RWPE2 (cell line): ENCODE results near the gene CARHSP1.
A peak's percentile ranks its signal among the peaks of the same experiment; 100 is the strongest.
"Not testable (repeated sequence)": the region's sequence is repeated elsewhere in the genome, so short reads cannot be mapped to it uniquely, and the experiment has no call there.

ENCODE experiments used
- ATAC-seq: fragments of 200-7000 bp; cut with Tn5 transposase; 3 replicates; pipeline ENCODE4 v1.9.1; 2021; ENCODE audit warnings: low read depth
- DNase-seq: peaks from one replicate; pipeline ENCODE4 v3.0.0-alpha.2; 2020; ENCODE audit warnings: low spot score
- H3K27ac ChIP-seq: fragments of 450-650 bp; 2 replicates; pipeline ENCODE4 v1.5.1; 2017; ENCODE audit warnings: mild to moderate bottlenecking; ENCODE audit not compliant: poor library complexity, severe bottlenecking
- H3K27me3 ChIP-seq: fragments of 250-450 bp; sonication (Bioruptor Pico); 2 replicates; pipeline ENCODE4 v1.5.1; 2021; ENCODE audit warnings: mild to moderate bottlenecking, moderate library complexity; ENCODE audit not compliant: insufficient read depth, poor library complexity, severe bottlenecking
- H3K36me3 ChIP-seq: fragments of 250-450 bp; sonication (Bioruptor Pico); 2 replicates; pipeline ENCODE4 v1.5.1; 2020; ENCODE audit warnings: low read depth, mild to moderate bottlenecking, moderate library complexity
- H3K4me1 ChIP-seq: fragments of 250-450 bp; sonication (Bioruptor Pico); 2 replicates; pipeline ENCODE4 v1.5.1; 2021; ENCODE audit warnings: mild to moderate bottlenecking, moderate library complexity; ENCODE audit not compliant: insufficient read depth, poor library complexity, severe bottlenecking
- H3K4me3 ChIP-seq: fragments of 250-450 bp; sonication (Bioruptor Pico); 2 replicates; pipeline ENCODE4 v1.5.1; 2021; ENCODE audit warnings: mild to moderate bottlenecking, moderate library complexity; ENCODE audit not compliant: severe bottlenecking
- H3K9me3 ChIP-seq: fragments of 250-450 bp; sonication (Bioruptor Pico); 2 replicates; pipeline ENCODE4 v1.5.1; 2021; ENCODE audit warnings: mild to moderate bottlenecking, moderate library complexity; ENCODE audit not compliant: severe bottlenecking
- CTCF ChIP-seq: fragments of 450-650 bp; IDR thresholded peaks from one replicate; pipeline ENCODE4 v1.5.1; 2017; ENCODE audit warnings: mild to moderate bottlenecking, moderate library complexity; ENCODE audit not compliant: poor library complexity, severe bottlenecking

The CARHSP1 gene

GRCh38 chr16:8878523-8878911 lies 9.7 kb upstream of the CARHSP1 start:
- peak overlapping the region; percentile 92 for H3K27ac ChIP-seq
- peak; percentile 86 for ATAC-seq

DNA sequence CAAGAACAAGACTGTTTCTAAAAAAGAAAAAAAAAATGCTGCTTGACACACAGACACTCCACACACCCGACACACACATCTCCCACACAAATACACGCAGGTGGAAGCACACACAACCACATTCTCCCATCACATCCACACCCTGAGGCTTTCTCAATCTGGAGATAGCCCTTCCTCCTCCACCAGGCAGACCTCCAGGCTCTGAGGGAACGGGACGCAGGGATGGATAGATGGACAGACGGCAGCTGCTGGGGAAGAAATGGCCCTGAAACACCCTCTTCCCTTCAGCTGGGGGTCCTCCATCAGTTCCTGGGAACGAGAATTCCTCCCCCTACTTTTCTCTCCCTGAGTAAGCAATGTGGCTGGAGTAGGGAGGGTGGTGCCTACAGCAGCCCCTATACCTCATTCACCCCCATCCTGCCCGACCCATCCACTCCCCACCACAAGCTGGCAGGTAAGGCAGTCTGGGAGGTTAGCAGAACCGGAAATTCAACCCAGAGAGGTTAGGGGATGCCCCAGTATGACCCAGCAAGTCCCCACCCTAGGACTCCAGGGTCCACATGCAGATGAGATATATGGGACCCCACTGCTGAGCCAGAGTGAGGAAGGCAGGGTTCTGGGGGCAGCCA lies 9.2 kb upstream of the CARHSP1 start:
- no peak overlapping the region for H3K4me3 ChIP-seq
- ATAC-seq (peak; percentile 74), DNase-seq (no peak)
- no peaks in the 10 kb centered on the region for H3K27me3 ChIP-seq
- TF ChIP-seq CTCF = no peak
- peaks cover 13% of the 10 kb centered on the region for H3K4me1 ChIP-seq
- H3K36me3 ChIP-seq = no peaks in the 10 kb centered on the region
- peak overlapping the region; percentile 92 for H3K27ac ChIP-seq
- no peaks in the 10 kb centered on the region for H3K9me3 ChIP-seq

More at GRCh38 chr16:8878523-8878911, 9.7 kb upstream of the CARHSP1 start:
- H3K4me1 ChIP-seq = peaks cover 13% of the 10 kb centered on the region
- DNase-seq = no peak
- no peaks in the 10 kb centered on the region for H3K36me3 ChIP-seq
- no peak for TF ChIP-seq CTCF
- no peaks in the 10 kb centered on the region for H3K9me3 ChIP-seq
- no peak overlapping the region for H3K4me3 ChIP-seq
- H3K27me3 ChIP-seq = no peaks in the 10 kb centered on the region

- Histone ChIP-seq H3K4me1 (peaks cover 24% of the 10 kb centered on the region), H3K27ac (peak overlapping the region; percentile 5)
- H3K4me3 ChIP-seq, ATAC-seq, H3K27me3 ChIP-seq, H3K9me3 ChIP-seq, H3K36me3 ChIP-seq, DNase-seq: not testable (repeated sequence)
Observed at GRCh38 chr16:8875317-8875716, 6.5 kb upstream of the CARHSP1 start.

DNA sequence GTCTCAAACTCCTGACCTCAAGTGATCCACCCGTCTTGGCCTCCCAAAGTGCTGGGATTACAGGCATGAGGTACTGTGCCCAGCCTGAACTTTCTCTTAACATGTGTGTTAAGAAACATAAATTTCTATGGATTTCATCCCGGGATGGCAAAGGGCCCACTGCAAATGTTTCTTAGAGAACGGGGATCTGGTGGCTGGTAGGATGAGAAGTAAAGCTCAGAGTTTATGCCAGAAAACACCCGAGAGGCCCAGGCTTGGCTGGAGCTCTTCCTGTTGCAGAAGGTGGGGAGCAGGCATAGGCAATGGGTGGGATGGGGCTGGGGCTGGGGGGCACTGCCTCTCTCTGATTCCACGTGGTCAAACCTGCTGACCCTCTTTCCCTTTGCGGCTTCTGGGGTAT lies 5.6 kb upstream of the CARHSP1 start:
- DNase-seq (no peak), ATAC-seq (no peak)
- H3K9me3 ChIP-seq = no peaks in the 10 kb centered on the region
- no peaks in the 10 kb centered on the region for H3K36me3 ChIP-seq
- peaks cover 24% of the 10 kb centered on the region for H3K4me1 ChIP-seq
- H3K27me3 ChIP-seq = no peaks in the 10 kb centered on the region
- no peak overlapping the region for H3K4me3 ChIP-seq
- peak overlapping the region; percentile 6 for H3K27ac ChIP-seq
- no peak for TF ChIP-seq CTCF

- H3K27me3 ChIP-seq, H3K9me3 ChIP-seq, H3K36me3 ChIP-seq, ATAC-seq, H3K4me3 ChIP-seq, DNase-seq: not testable (repeated sequence)
- peak overlapping the region; percentile 6 for H3K27ac ChIP-seq
- peak; percentile 15 for TF ChIP-seq CTCF
- H3K4me1 ChIP-seq = peaks cover 21% of the 10 kb centered on the region
Observed at GRCh38 chr16:8873866-8874195, 5.0 kb upstream of the CARHSP1 start.
